Mucosa of descending colon (tissue), 3 donors: ENCODE measurements around the gene BAG2. TPM values are rescaled to one million over a fixed set of nuclear protein-coding genes. Genes with fewer than 3 reads are reported as not detected.

ENCODE experiments used
- ATAC-seq: fragments of 200-7000 bp; cut with Tn5 transposase; one replicate; pipeline ENCODE4 v1.9.1; 2020; ENCODE audit warnings: mild to moderate bottlenecking, moderate library complexity
- DNase-seq, 3 donors: peaks; one replicate each; pipeline ENCODE4 v3.0.0-alpha.2; 2020
- H3K36me3 ChIP-seq: fragments of 200-600 bp; one replicate; pipeline ENCODE4 v1.8.0; 2021; ENCODE audit warnings: low read depth, mild to moderate bottlenecking
- H3K4me1 ChIP-seq: fragments of 200-600 bp; one replicate; pipeline ENCODE4 v1.8.0; 2021; ENCODE audit warnings: low read depth, mild to moderate bottlenecking
- H3K4me3 ChIP-seq: fragments of 200-600 bp; one replicate; pipeline ENCODE4 v1.8.0; 2021; ENCODE audit warnings: mild to moderate bottlenecking
- H3K9me3 ChIP-seq: fragments of 200-600 bp; one replicate; pipeline ENCODE4 v1.8.0; 2021; ENCODE audit warnings: mild to moderate bottlenecking
- CTCF ChIP-seq: fragments of 200-600 bp; IDR thresholded peaks from one replicate; pipeline ENCODE4 v1.8.0; 2022; ENCODE audit warnings: antibody characterized with exemption, mild to moderate bottlenecking
- intact Hi-C, 2 donors: fragments of 100-400 bp; cut with DNase I in 1 of 2; cut with micrococcal nuclease in 1 of 2; formaldehyde crosslinking; loops; one replicate each; pipeline versions ENCODE4 v1.11.0 to v1.11.1; 2022; cut with DNase I, micrococcal nuclease
- total RNA-seq, 3 donors: library from RNA; stranded (reverse); fragmentation: NEBNext Ultra II Directional in 2 of 3; extraction: Animal tissue kit (Norgen Biotek cat#: 25700) in 2 of 3; gene quantifications; one replicate each; pipeline versions ENCODE4 v1.2.1 to v1.2.4, GENCODE V29; 2021 to 2023
- donor health status: DM: no; HTN: no; CAD: no; lungs with moderate emphysema.
- donor health status: DM: no; HTN: no; CAD: no.
- donor health status: DM: no; HTN: yes; CAD: no.

The BAG2 gene
- total RNA-seq, 3 donors from 2014 or later = 0.96 to 43.7 (median 2.3) TPM

- no peaks in the 10 kb centered on the region for H3K4me1 ChIP-seq
- no peaks in the 10 kb centered on the region for H3K36me3 ChIP-seq
- no peak overlapping the region for H3K4me3 ChIP-seq
- ATAC-seq (no peak), DNase-seq (no peak)
- TF ChIP-seq CTCF = no peak
- intact Hi-C loops = no loop called here
- H3K9me3 ChIP-seq = no peaks in the 10 kb centered on the region
Measured at GRCh38 chr6:57147401-57147800, 24.7 kb upstream of the BAG2 start.

GRCh38 chr6:57147955-57148858 lies 23.9 kb upstream of the BAG2 start:
- no peak for TF ChIP-seq CTCF
- no peaks in the 10 kb centered on the region for H3K36me3 ChIP-seq
- H3K4me1 ChIP-seq = no peaks in the 10 kb centered on the region
- H3K9me3 ChIP-seq = no peaks in the 10 kb centered on the region
- ATAC-seq (no peak), DNase-seq (no peak)
- intact Hi-C loops = no loop called here
- no peak overlapping the region for H3K4me3 ChIP-seq

GRCh38 chr6:57158658-57159057 lies 13.5 kb upstream of the BAG2 start:
- ATAC-seq = no peak
- H3K4me3 ChIP-seq = no peak overlapping the region
- H3K4me1 ChIP-seq = no peaks in the 10 kb centered on the region
- no peak for DNase-seq
- no peaks in the 10 kb centered on the region for H3K9me3 ChIP-seq
- H3K36me3 ChIP-seq = no peaks in the 10 kb centered on the region
- intact Hi-C loops = no loop called here
- TF ChIP-seq CTCF = no peak

GRCh38 chr6:57159127-57159526 lies 13.0 kb upstream of the BAG2 start:
- TF ChIP-seq CTCF = no peak
- Histone ChIP-seq H3K36me3 (no peaks in the 10 kb centered on the region), H3K4me1 (no peaks in the 10 kb centered on the region), H3K9me3 (no peaks in the 10 kb centered on the region), H3K4me3 (no peak overlapping the region)
- DNase-seq (no peak), ATAC-seq (no peak)
- intact Hi-C loops = no loop called here

- no peaks in the 10 kb centered on the region for H3K36me3 ChIP-seq
- no peak for TF ChIP-seq CTCF
Measured at GRCh38 chr6:57162028-57162427, 10.1 kb upstream of the BAG2 start.

More at GRCh38 chr6:57162028-57162427, 10.1 kb upstream of the BAG2 start:
- DNase-seq (no peak), ATAC-seq (no peak)
- intact Hi-C loops = no loop called here
- no peaks in the 10 kb centered on the region for H3K4me1 ChIP-seq
- H3K9me3 ChIP-seq = no peaks in the 10 kb centered on the region
- no peak overlapping the region for H3K4me3 ChIP-seq
